IMR-90 (cell line): ENCODE results near the gene HEY2. TPM values are rescaled to one million over a fixed set of nuclear protein-coding genes. Genes with fewer than 3 reads are reported as not detected.

Experiments used
- ATAC-seq: fragments of 200-7000 bp; cut with Tn5 transposase; 2 replicates; pipeline ENCODE4 v1.9.1; 2020; ENCODE audit warnings: low read depth, mild to moderate bottlenecking, moderate library complexity
- BruUV-seq: library from RNA; stranded (reverse); fragments of 400-500 nt; replicated peaks from 2 replicates; lab custom pipeline; 2021; lab: Mats Ljungman, UMichigan
- CTCF ChIA-PET: fragments of 300-600 bp; formaldehyde crosslinking; extraction: SDS; loops from one replicate; lab custom pipeline; 2021; ENCODE audit warnings: antibody characterized with exemption; lab: Yijun Ruan, JAX
- POLR2A ChIA-PET: fragments of 300-600 bp; sonication (Branson Sonifier 250); formaldehyde crosslinking; loops from one replicate; lab custom pipeline; 2022; ENCODE audit warnings: antibody characterized with exemption; ENCODE audit not compliant: unreplicated experiment; lab: Charles Lee
- DNase-seq: peaks from one replicate; pipeline ENCODE4 v3.0.0; 2013
- H2AFZ ChIP-seq: replicated peaks from 2 replicates; pipeline ENCODE3; 2013; ENCODE audit warnings: low read length, mild to moderate bottlenecking; ENCODE audit not compliant: poor library complexity
- H2AK5ac ChIP-seq: 2 replicates; pipeline ENCODE4 v1.6.1; 2013; ENCODE audit warnings: low read depth, low read length, inconsistent platforms
- H2AK9ac ChIP-seq: replicated peaks from 2 replicates; pipeline ENCODE3; 2013; ENCODE audit warnings: mild to moderate bottlenecking, low read depth, low read length, moderate library complexity; ENCODE audit not compliant: poor library complexity
- H2BK120ac ChIP-seq: 2 replicates; pipeline ENCODE4 v1.6.1; 2013; ENCODE audit warnings: low read depth, low read length, inconsistent platforms
- H2BK15ac ChIP-seq: 3 replicates; pipeline ENCODE4 v1.6.1; 2013; ENCODE audit warnings: low read depth, low read length, inconsistent platforms
- H2BK20ac ChIP-seq: 2 replicates; pipeline ENCODE4 v1.6.1; 2013; ENCODE audit warnings: low read depth, mild to moderate bottlenecking, inconsistent platforms, low read length, moderate library complexity
- H2BK5ac ChIP-seq: 2 replicates; pipeline ENCODE4 v1.6.1; 2013; ENCODE audit warnings: mild to moderate bottlenecking, low read depth, low read length, inconsistent platforms; ENCODE audit not compliant: poor library complexity, severe bottlenecking
- H3K14ac ChIP-seq: replicated peaks from 2 replicates; pipeline ENCODE4 v1.6.1; 2013; ENCODE audit warnings: low read depth, low read length, inconsistent platforms
- H3K18ac ChIP-seq: 2 replicates; pipeline ENCODE4 v1.6.1; 2013; ENCODE audit warnings: low read depth, low read length, control low read depth
- H3K23ac ChIP-seq: 2 replicates; pipeline ENCODE4 v1.6.1; 2013; ENCODE audit warnings: low read depth, low read length, inconsistent platforms
- H3K27ac ChIP-seq: 2 replicates; pipeline ENCODE4 v1.5.1; 2013; ENCODE audit warnings: mild to moderate bottlenecking, control low read depth, low read length; ENCODE audit not compliant: insufficient read depth
- H3K27me3 ChIP-seq: 2 replicates; pipeline ENCODE4 v1.6.1; 2013; ENCODE audit warnings: low read length; ENCODE audit not compliant: control insufficient read depth, insufficient read depth
- H3K36me3 ChIP-seq: 2 replicates; pipeline ENCODE4 v1.6.1; 2013; ENCODE audit warnings: low read length, mixed read lengths; ENCODE audit not compliant: control insufficient read depth, insufficient read depth
- H3K4ac ChIP-seq: 2 replicates; pipeline ENCODE4 v1.6.1; 2013; ENCODE audit warnings: low read depth, low read length, inconsistent platforms
- H3K4me1 ChIP-seq: 2 replicates; pipeline ENCODE4 v1.6.1; 2013; ENCODE audit warnings: low read length, mixed read lengths; ENCODE audit not compliant: control insufficient read depth, insufficient read depth
- H3K4me2 ChIP-seq: 2 replicates; pipeline ENCODE4 v1.6.1; 2013; ENCODE audit warnings: low read depth, mild to moderate bottlenecking, control low read depth, low read length, moderate library complexity
- H3K4me3 ChIP-seq: 2 replicates; pipeline ENCODE4 v1.5.1; 2013; ENCODE audit warnings: low read depth, mild to moderate bottlenecking, control low read depth, low read length, moderate library complexity; ENCODE audit not compliant: insufficient read depth
- H3K56ac ChIP-seq: 2 replicates; pipeline ENCODE4 v1.6.1; 2013; ENCODE audit warnings: low read length, inconsistent platforms; ENCODE audit not compliant: insufficient read depth; ENCODE audit errors: extremely low read depth
- H3K79me1 ChIP-seq, 2 experiments: 2 replicates each; pipeline ENCODE4 v1.6.1; 2013; ENCODE audit warnings: low read length in 2 of 2, inconsistent platforms in 1 of 2, low read depth in 1 of 2
- H3K9ac ChIP-seq: 2 replicates; pipeline ENCODE4 v1.6.1; 2013; ENCODE audit warnings: low read depth, low read length, control low read depth
- H3K9me1 ChIP-seq: 2 replicates; pipeline ENCODE4 v1.6.1; 2013; ENCODE audit warnings: low read length, inconsistent platforms; ENCODE audit not compliant: insufficient read depth
- H3K9me3 ChIP-seq: 2 replicates; pipeline ENCODE4 v1.6.1; 2013; ENCODE audit warnings: low read length; ENCODE audit not compliant: control insufficient read depth, insufficient read depth
- H4K20me1 ChIP-seq: 2 replicates; pipeline ENCODE4 v1.6.1; 2013; ENCODE audit warnings: low read length, inconsistent platforms; ENCODE audit not compliant: insufficient read depth
- H4K5ac ChIP-seq: 2 replicates; pipeline ENCODE4 v1.6.1; 2013; ENCODE audit warnings: mild to moderate bottlenecking, low read depth, low read length, control low read depth
- H4K8ac ChIP-seq, 2 experiments: 2 replicates each; pipeline ENCODE4 v1.6.1; 2013; ENCODE audit warnings: low read depth in 2 of 2, low read length in 2 of 2, control low read depth in 1 of 2, inconsistent platforms in 1 of 2
- H4K91ac ChIP-seq: 2 replicates; pipeline ENCODE4 v1.6.1; 2013; ENCODE audit warnings: low read depth, low read length, inconsistent platforms; ENCODE audit not compliant: insufficient read depth
- BHLHE40 ChIP-seq: fragments of 150-350 bp; IDR thresholded peaks from 2 replicates; pipeline ENCODE4 v1.6.1; 2016; ENCODE audit warnings: mild to moderate bottlenecking, low read depth, low read length
- CEBPB ChIP-seq: IDR thresholded peaks from 2 replicates; pipeline ENCODE4 v1.6.1; 2012; ENCODE audit warnings: low read depth, low read length, improper control_type of control experiment
- CHD1 ChIP-seq: IDR thresholded peaks from 2 replicates; pipeline ENCODE4 v1.6.1; 2012; ENCODE audit warnings: low read depth, low read length, improper control_type of control experiment
- ELK1 ChIP-seq: fragments of 150-350 bp; IDR thresholded peaks from 2 replicates; pipeline ENCODE4 v1.6.1; 2016; ENCODE audit warnings: low read depth, mild to moderate bottlenecking, low read length, moderate library complexity, borderline replicate concordance
- FOS ChIP-seq: fragments of 150-350 bp; IDR thresholded peaks from 2 replicates; pipeline ENCODE4 v1.6.1; 2016; ENCODE audit warnings: low read depth, low read length
- MAFK ChIP-seq: IDR thresholded peaks from 2 replicates; pipeline ENCODE4 v1.6.1; 2012; ENCODE audit warnings: low read depth, low read length, improper control_type of control experiment
- MAZ ChIP-seq: IDR thresholded peaks from 2 replicates; pipeline ENCODE4 v1.6.1; 2012; ENCODE audit warnings: low read depth, mild to moderate bottlenecking, low read length, improper control_type of control experiment, moderate library complexity, borderline replicate concordance
- POLR2A ChIP-seq: IDR thresholded peaks from 2 replicates; pipeline ENCODE4 v1.6.1; 2012; ENCODE audit warnings: mild to moderate bottlenecking, low read depth, low read length
- USF2 ChIP-seq: fragments of 150-350 bp; IDR thresholded peaks from 2 replicates; pipeline ENCODE4 v1.6.1; 2017; ENCODE audit warnings: mild to moderate bottlenecking, antibody characterized with exemption, low read length, low read depth
- WGBS, 2 experiments: methylation state at CpG; one replicate each; pipeline versions ENCODE4 v1.1.5 to v1.1.7; 2013; ENCODE audit warnings: missing lambda C conversion rate in 2 of 2; ENCODE audit not compliant: insufficient read length in 1 of 2; ENCODE audit errors: extremely low coverage in 2 of 2; 5-methylcytosine and 5-hydroxymethylcytosine counted together
- dilution Hi-C: fragments of 300-500 bp; cut with HindIII; formaldehyde crosslinking; loops from one replicate; pipeline ENCODE4 v1.14.3; 2018; ENCODE audit warnings: low sequenced_read_pairs; ENCODE audit not compliant: unreplicated experiment
- in situ Hi-C: fragments of 300-500 bp; cut with MboI; formaldehyde crosslinking; loops from 3 replicates; pipeline ENCODE4 v1.14.3; 2019; ENCODE audit warnings: low sequenced_read_pairs, inconsistent platforms, mixed read lengths
- intact Hi-C: fragments of 100-400 bp; cut with micrococcal nuclease; formaldehyde crosslinking; loops from 2 replicates; pipeline ENCODE4 v1.10.0; 2022
- polyA plus RNA-seq, 3 experiments: library from polyadenylated mRNA; depleted of rRNA; stranded (reverse); fragments of >200 nt; gene quantifications; 2 replicates each; pipeline ENCODE4 v1.2.3, GENCODE V29; 2012; ENCODE audit warnings: low replicate concordance in 1 of 3
- total RNA-seq: library from RNA; depleted of rRNA; stranded (reverse); fragments of >200 nt; gene quantifications from 2 replicates; pipeline ENCODE4 v1.2.3, GENCODE V29; 2012

HEY2 gene
- total and polyA plus RNA-seq, 2 of the 4 experiments (the other 2 are of a cell fraction) = not detected

GRCh38 chr6:125741336-125741735, 8.1 kb upstream of the HEY2 start:
- intact Hi-C loops = no loop called here

More at GRCh38 chr6:125741336-125741735, 8.1 kb upstream of the HEY2 start:
- H2AK5ac ChIP-seq = no peak overlapping the region
- H3K14ac ChIP-seq = no peak overlapping the region
- no peak overlapping the region for H2BK120ac ChIP-seq
- DNase-seq (no peak), ATAC-seq (no peak)
- TF ChIP-seq CEBPB = no peak
- TF ChIP-seq USF2 = no peak
- TF ChIP-seq CHD1 = no peak
- TF ChIP-seq POLR2A = no peak
- TF ChIP-seq BHLHE40 = no peak
- TF ChIP-seq MAFK = no peak
- no peak for TF ChIP-seq FOS
- no peak for TF ChIP-seq ELK1
- TF ChIP-seq MAZ = no peak
- no peak overlapping the region for H4K8ac ChIP-seq
- no peak overlapping the region for H4K5ac ChIP-seq
- CTCF ChIA-PET = no interaction called here
- no CpG with 5 or more reads among the region's 2 CpGs for WGBS, 2 experiments
- H3K9me1 ChIP-seq = no peaks in the 10 kb centered on the region
- no peaks in the 10 kb centered on the region for H3K79me1 ChIP-seq
- BruUV-seq = no TSS peak
- no peaks in the 10 kb centered on the region for H3K36me3 ChIP-seq
- POLR2A ChIA-PET = no interaction called here
- dilution Hi-C loops (no loop called here), in situ Hi-C loops (no loop called here)
- no peak overlapping the region for H3K18ac ChIP-seq
- H3K9me3 ChIP-seq = no peaks in the 10 kb centered on the region; the same call in 1 of the 2 replicates
- no peak overlapping the region for H2BK5ac ChIP-seq
- peaks cover 21% of the 10 kb centered on the region for H3K27me3 ChIP-seq
- H3K4me2 ChIP-seq = no peak overlapping the region
- no peak overlapping the region for H2BK20ac ChIP-seq
- H3K4me1 ChIP-seq = no peaks in the 10 kb centered on the region
- no peak overlapping the region for H3K23ac ChIP-seq
- H2BK15ac ChIP-seq = no peak overlapping the region
- no peak overlapping the region for H3K56ac ChIP-seq
- H3K4me3 ChIP-seq = no peak overlapping the region
- H3K4ac ChIP-seq = no peak overlapping the region
- H2AK9ac ChIP-seq = no peak overlapping the region
- H4K20me1 ChIP-seq = no peaks in the 10 kb centered on the region
- no peak overlapping the region for H4K91ac ChIP-seq
- H3K9ac ChIP-seq = no peak overlapping the region
- no peak overlapping the region for H3K27ac ChIP-seq
- H2AFZ ChIP-seq = no peak overlapping the region
